ENCODE measurements around the gene DDX41. TPM values are rescaled to one million over a fixed set of nuclear protein-coding genes. Genes with fewer than 3 reads are reported as not detected.

Gene DDX41
- total and polyA plus RNA-seq, 10 of the 15 experiments (the other 5 are each of a cell fraction or from before 2014, with no cell fraction given): 32.7 to 215 (median 93.6) TPM

GRCh38 chr5:177469750-177470525 is 46.8 kb downstream of the DDX41 start (continued):
- TF ChIP-seq PAX5 (IDR thresholded peaks at IDR 0.05; ENCODE audit: borderline replicate concordance, low read depth, low read length): no peak

- ATAC-seq (peak; percentile 15), FAIRE-seq (no peak), DNase-seq (ENCODE audit: low read depth, low spot score) (no peak)
- Histone ChIP-seq H3K9ac (ENCODE audit: control insufficient read depth, insufficient read depth, low read length) (no peak overlapping the region), H3K79me2 (ENCODE audit: control insufficient read depth, insufficient read depth, low read length) (peaks cover 4% of the 10 kb centered on the region; the same call in 1 of the 2 replicates), H3K27me3 (replicated peaks in 1 of 2; ENCODE audit: control insufficient read depth in 2 of 2, insufficient read depth in 2 of 2, low read length in 1 of 2) (no peaks in the 10 kb centered on the region), H3K9me3 (replicated peaks; ENCODE audit: control insufficient read depth, insufficient read depth, low read length) (no peaks in the 10 kb centered on the region), H4K20me1 (ENCODE audit: control insufficient read depth, insufficient read depth) (no peaks in the 10 kb centered on the region), H3K4me2 (ENCODE audit: control insufficient read depth, insufficient read depth) (no peak overlapping the region), H3K4me1 (ENCODE audit: control insufficient read depth, insufficient read depth, low read length) (peaks cover 3% of the 10 kb centered on the region), H2AFZ (ENCODE audit: control insufficient read depth, low read depth, low read length) (no peak overlapping the region), H3K27ac (ENCODE audit: control insufficient read depth, insufficient read depth) (no peak overlapping the region), H3K36me3 (ENCODE audit: control insufficient read depth in 2 of 2, insufficient read depth in 2 of 2, low read length in 1 of 2) (no peaks in the 10 kb centered on the region), H3K4me3 (no peak overlapping the region)
- ChIA-PET POLR2A (interaction anchor here (1.2 kb wide), 1 partner anchor 12 kb away, joined by 3 read pairs; no protein-coding TSS in a partner anchor), CTCF (interaction anchor here (0.7 to 2.0 kb wide), 4 partner anchors 12 to 107 kb away, joined by 3 to 5 read pairs (median 4); no protein-coding TSS in a partner anchor), RAD21 (ENCODE audit: unreplicated experiment) (no interaction called here), SMC1A (ENCODE audit: uncharacterized antibody, unreplicated experiment) (interaction anchor here (1.0 to 1.1 kb wide), 2 partner anchors 9 to 11 kb away, joined by 4 read pairs; no protein-coding TSS in a partner anchor)
- peak in 1 of 2 experiments; percentile 70; a peak in 2 of 4 replicates for TF ChIP-seq BHLHE40 (IDR thresholded peaks at IDR 0.05; ENCODE audit: borderline replicate concordance in 1 of 2, low read depth in 2 of 2, low read length in 1 of 2)
- no peak for TF ChIP-seq KDM1A (IDR thresholded peaks at IDR 0.05; ENCODE audit: borderline replicate concordance)
- peak; percentile 79 for TF ChIP-seq BMI1 (IDR thresholded peaks at IDR 0.05; ENCODE audit: borderline replicate concordance)
- TF ChIP-seq SUZ12 (IDR thresholded peaks at IDR 0.05; ENCODE audit: unreplicated experiment): no peak
- TF ChIP-seq, protein P1, sequence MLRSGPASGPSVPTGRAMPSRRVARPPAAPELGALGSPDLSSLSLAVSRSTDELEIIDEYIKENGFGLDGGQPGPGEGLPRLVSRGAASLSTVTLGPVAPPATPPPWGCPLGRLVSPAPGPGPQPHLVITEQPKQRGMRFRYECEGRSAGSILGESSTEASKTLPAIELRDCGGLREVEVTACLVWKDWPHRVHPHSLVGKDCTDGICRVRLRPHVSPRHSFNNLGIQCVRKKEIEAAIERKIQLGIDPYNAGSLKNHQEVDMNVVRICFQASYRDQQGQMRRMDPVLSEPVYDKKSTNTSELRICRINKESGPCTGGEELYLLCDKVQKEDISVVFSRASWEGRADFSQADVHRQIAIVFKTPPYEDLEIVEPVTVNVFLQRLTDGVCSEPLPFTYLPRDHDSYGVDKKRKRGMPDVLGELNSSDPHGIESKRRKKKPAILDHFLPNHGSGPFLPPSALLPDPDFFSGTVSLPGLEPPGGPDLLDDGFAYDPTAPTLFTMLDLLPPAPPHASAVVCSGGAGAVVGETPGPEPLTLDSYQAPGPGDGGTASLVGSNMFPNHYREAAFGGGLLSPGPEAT (IDR thresholded peaks at IDR 0.05; ENCODE audit: low read depth): no peak
- peak; percentile 58 for TF ChIP-seq PKNOX1 (IDR thresholded peaks at IDR 0.05)
- no TSS peak for BruUV-seq (replicated peaks)
- intact Hi-C loops (cut with micrococcal nuclease; ENCODE audit: unreplicated experiment) (no loop called here), in situ Hi-C loops (cut with MboI) (no loop called here)
- 51% methylated on average over 22 of the region's 25 CpGs for WGBS (ENCODE audit: insufficient coverage, insufficient replicate concordance, low lambda C conversion rate, missing lambda C conversion rate)
Measured at GRCh38 chr5:177468685-177469628, 47.8 kb downstream of the DDX41 start.

Measured in GM12878 (cell line).